GM19351 (cell line): ENCODE data around the gene RGS3.
"Not testable (repeated sequence)": the region's sequence is repeated elsewhere in the genome, so short reads cannot be mapped to it uniquely, and the experiment has no call there.

Experiments
- ATAC-seq: cut with Tn5 transposase; IDR thresholded peaks from one replicate; pipeline ENCODE4 v1.9.1; 2021; ENCODE audit warnings: mild to moderate bottlenecking, moderate library complexity; ENCODE audit not compliant: unreplicated experiment

RGS3 gene

DNA sequence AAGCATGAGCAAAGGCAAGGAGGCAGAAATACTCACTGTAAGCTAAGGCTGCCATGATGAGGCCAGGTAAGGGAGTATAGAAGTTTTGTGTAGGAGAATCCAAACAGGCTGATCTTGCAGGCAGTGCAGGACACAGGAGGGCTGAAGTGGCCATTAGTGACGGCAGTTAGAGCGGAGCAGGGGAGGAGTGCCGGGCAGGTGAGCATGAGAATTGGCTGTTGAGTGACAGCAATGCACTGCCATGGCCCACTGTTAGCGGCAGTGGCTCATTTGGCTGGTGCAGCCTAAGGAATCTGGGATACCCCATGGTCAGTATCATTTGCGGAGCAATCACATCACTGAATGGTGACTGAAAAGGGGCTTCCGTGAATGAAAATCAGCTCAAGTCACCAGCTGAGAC is 22.8 kb downstream of the RGS3 start:
- no peak for ATAC-seq

DNA sequence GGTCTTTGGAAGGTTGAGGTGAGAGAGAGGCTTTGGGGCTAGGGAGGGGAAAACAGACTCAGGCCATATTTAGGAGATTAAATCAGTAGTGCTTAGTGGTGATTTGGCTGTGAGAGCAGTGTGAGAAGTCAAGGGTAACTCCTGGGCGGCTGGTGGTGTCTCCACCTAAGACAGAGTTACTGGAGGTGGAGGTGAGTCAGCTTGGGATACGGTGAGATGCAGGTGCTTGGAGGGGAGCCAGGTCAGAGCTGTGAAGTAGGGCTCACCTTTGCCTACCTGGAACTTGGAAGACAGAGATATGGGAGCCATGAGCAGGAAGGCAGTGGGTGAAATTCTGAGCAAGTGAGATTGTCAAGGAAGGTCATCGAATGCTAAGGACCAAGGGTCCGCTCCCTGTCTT is 24.5 kb downstream of the RGS3 start:
- ATAC-seq, result no peak

DNA sequence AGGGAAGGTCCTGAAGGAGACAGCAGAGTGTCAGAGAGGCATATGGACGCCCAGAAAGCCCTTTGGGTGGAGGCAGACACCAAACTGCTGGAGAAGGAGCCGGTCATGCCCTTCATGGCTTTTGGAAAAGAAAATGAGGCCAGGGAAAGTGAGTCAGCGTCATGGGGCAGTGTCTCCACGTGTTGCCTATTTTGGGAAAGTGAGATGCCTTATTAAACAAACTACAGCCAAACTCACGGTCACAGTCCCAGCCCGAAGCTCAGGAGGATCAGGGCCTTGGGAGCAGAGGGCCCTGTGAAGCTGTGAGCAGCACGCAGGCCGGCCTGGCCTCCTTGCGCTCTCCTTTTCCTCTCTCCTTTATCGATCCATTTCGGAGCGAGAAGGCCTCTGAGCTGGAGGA is 25.0 kb downstream of the RGS3 start:
- ATAC-seq, result no peak

DNA sequence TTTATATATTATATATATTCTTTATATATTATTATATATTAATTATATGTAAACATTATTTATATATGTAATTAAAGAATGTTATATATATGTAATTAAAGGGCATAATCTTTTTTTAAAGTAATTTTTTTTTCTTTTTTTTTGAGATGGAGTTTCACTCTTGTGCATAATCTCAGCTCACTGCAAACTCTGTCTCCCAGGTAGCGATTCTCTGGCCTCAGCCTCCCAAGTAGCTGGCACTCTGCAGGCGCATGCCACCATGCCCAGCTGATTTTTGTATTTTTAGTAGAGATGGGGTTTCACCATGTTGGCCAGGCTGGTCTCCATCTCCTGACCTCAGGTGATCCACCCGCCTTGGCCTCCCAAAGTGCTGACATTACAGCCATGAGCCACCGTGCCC is 27.6 kb downstream of the RGS3 start:
- not testable (repeated sequence) for ATAC-seq

DNA sequence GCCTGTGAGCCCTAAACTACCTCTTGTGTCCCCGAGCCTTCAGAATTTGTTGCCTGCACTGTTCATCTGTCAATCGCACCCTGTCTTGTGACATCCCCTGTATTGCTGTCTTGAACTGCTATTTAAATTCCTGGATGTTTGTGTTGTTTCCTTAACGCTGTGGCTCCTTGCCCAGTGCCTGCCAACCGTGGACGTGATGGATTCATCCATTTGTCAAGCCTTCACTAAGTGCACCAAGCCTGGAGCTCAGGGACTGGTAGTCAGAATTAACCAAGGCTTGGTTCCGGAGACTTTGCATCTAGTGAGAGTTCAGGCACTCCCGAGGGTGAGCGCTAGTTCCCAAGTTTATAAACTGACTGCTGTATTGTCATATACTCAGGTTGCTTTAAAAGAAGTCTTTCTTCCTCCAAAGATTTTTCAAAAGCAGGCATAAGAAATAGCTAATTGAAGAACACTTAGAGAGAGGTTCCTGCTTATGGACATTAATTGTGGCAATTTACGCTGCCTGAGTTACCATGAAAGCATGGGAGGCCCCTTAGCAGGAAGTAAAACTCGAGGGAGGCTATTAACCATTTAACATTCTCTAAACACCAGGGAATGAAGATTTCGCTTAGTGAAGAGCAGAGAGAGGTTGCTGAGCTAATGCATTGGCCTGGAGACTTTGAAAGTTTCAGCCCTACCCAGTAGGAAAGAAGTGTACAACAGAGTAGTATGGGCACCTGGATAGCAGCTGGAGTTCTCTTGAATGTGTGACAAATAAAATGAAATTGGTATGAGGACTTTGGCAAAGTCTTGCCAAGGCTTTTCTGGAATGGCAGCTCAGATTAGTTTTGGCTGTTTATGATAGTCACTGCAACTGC is 29.0 kb downstream of the RGS3 start:
- no peak for ATAC-seq

DNA sequence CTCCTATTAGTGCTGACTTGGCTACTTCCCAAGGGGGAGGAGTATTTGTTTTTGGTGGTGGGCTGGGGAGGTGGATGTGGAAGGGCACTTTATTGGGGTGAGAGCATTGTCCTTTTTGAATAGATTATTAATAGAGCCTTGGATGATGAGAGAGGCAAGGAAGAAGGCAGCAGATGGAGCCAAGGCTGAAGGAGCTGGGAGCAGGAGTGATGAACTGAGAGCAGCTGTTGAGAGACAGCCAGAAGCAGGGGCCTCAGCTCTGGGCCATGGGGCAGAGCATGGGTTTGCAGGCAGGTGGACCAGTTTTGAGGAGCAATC is 29.6 kb downstream of the RGS3 start:
- no peak for ATAC-seq

DNA sequence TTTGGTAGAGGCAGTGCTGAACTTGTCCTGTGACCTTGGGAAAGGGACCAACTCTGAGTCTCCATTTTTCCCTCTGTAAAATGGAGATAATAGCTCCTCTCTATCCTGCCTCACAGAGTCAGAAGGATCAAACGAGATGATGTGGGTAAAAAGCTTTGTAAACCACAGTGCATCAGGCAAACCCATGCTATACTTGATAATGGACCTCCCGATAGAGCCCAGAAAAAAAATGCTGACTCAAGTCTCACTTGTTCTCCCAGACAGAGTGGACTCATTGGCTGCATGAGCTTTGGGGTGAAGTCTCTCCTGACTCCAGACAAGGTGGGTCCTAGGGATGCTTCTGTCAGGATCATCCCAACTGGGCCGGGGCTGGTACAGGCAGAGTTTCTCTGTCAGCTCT is 32.0 kb downstream of the RGS3 start:
- no peak for ATAC-seq

DNA sequence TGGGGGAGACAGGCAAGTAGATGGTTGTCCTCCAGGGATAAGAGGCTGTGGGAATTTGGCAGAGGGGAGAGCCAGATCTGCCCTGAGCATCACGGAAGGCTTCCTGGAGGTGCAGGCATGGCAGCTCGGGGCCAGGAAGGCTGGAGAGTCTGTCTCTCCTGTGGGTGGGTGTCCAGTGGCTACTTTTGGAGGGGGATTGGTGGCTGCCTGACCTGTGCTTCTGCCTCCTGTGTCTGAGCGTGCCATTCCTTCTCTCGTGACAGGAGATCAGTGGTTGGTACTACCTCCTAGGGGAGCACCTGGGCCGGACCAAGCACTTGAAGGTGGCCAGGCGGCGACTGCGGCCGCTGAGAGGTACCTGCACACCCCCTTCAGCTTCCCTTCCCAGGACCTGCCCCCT is 33.5 kb downstream of the RGS3 start:
- ATAC-seq, result no peak

DNA sequence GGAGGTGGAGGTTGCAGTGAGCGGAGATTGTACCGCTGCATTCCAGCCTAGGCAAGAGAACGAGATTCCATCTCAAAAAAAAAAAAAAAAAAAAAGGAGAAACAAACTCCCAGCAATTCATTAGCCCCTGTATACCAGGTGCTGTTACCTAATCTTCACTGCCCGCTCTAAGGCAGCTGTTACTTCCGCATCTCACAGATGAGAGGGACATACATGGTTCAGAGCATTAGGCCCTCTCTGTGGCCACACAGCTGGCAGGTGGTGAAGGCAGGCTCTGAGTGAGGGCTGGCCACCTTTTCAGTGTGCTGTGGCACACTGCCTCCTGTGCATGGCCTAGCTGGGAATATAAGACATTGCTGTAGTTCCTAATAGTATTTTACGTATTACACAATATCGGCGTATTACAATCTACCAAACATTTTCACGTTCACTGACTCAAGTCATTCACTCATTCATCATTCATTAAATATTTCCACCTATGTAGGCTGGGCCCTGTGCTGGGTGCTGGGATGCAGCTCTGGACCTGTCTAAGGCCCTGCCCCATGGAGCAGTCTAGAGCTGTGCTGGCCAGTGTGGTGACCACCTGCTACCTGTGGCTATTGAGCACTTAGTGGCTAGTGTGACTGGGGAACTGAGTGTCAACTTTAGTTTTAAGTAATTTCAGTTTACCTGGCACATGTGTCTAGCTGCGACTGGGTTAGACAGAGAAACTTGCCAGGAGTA is 35.8 kb downstream of the RGS3 start:
- no peak for ATAC-seq

DNA sequence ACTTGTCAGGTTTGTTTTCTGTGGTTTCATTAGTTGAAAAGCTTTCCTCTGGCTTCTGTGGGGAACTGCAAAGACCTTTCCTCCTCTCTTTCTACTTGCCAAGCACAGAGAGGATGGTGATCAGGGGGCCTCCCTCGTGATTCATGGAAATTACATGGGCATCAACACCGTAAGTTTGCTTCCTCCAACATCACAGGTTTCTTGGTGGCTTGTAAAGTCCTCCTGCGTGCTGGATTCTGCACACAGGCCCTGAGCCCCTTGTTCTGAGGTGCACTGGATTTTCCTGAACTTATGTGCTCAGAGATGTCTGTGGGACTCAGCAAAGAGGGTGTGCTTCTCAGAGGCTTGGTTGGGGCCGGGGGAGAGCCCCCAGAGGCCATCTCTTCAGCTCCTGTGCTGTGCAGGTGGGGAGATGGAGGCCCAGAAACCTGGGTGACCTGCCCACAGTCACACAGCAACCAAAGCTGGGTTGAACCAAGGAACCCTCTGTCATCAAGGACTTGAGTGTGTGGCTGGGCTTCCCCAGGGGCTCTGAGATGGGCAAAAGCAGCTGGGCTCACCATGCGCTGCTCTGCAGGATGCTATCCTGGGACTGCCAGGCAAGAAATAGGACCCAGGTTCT is 36.5 kb downstream of the RGS3 start:
- no peak for ATAC-seq

DNA sequence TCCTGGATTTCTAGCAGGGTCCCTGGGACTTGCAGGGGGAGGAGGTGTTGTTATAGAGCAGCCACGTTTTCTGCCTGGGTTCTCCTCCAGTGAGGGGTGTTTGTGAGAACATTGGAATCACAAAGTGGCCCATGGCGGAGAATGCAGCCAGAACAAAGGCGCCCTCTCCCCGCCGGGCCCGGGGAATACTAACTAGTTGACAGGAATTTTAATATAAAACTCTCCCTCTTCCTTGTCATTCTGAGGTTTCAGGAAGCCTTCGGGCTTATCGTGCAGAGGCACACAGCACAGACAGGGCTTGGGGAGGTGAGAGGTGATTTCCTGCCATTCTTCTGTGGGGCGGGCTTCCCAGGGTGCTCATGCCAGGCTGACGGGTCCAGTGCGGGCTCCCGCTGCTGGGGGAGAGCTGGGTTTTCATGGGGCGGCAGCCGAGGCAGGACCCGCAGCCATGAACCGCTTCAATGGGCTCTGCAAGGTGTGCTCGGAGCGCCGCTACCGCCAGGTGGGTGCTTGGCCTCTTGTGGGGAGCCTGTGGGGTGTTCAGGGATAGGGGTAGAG is 37.7 kb downstream of the RGS3 start:
- no peak for ATAC-seq

DNA sequence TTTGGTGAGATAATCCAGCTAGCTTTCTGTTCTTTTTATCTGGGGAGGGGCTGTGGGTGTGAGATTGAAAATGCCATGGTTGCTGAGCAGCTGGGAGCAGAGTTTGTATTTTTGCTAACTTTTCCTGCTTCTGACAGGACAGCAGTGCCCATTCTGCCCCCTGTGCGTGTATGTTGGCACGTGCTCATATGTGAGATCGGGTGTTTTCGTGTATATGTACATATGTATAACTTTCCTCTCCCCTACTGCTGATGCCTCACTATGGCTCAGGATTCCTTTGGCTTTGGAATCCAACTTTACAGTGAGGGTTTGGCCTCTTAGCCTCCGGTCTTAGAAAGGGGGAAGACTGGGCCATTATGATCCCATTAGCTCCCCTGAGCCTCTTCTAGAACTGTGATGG is 38.3 kb downstream of the RGS3 start:
- ATAC-seq, result no peak

DNA sequence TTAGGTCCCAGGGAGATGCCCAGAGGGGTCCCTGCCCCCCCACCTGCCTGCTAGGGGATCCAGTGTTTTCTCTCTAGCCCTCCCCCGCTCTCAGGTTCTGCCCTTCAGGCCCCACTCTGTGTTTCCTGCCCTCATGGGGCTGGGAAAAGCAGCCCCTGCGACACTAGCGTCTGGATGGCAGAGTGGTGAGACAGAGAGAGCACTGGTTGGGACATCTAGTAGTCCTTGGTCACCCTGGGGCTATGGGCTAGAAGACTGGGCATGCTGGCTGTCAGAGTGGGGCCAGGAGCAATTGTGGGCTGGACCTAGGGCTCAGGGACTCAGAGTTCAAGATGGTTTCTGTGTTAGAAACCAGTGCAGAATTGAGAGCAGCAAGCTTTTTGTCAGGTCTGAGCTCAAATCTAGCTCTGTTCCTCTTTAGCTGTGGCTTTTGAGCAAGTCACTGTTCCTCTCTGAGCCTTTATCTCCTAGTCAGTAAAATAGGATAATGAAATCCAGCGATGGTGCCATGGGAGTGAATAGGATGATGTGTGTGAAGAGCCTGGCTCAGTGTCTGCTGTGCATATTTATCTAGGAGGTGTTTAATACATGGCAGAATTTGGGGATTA is 39.0 kb downstream of the RGS3 start:
- ATAC-seq, result no peak

DNA sequence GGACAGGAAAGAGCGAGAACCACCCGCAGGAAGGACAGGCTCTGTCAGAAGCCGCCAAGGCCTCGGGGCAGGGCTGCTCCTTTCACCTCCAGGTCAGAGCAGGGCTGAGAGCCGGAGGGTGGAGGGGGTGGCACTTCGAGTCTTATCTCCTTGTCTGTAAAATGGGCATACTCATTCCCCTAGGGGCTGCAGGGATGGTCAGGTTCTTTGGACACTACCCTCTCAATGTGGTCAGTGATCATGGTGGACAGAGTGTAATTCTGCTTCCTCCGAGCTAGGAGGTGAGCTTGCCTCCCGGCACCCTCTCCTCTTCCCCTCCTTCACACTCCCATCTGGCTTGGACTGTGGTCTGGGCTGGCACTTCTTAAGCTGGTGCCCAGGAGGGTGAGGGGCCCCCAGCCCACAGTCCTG is 39.6 kb downstream of the RGS3 start:
- ATAC-seq, result no peak

DNA sequence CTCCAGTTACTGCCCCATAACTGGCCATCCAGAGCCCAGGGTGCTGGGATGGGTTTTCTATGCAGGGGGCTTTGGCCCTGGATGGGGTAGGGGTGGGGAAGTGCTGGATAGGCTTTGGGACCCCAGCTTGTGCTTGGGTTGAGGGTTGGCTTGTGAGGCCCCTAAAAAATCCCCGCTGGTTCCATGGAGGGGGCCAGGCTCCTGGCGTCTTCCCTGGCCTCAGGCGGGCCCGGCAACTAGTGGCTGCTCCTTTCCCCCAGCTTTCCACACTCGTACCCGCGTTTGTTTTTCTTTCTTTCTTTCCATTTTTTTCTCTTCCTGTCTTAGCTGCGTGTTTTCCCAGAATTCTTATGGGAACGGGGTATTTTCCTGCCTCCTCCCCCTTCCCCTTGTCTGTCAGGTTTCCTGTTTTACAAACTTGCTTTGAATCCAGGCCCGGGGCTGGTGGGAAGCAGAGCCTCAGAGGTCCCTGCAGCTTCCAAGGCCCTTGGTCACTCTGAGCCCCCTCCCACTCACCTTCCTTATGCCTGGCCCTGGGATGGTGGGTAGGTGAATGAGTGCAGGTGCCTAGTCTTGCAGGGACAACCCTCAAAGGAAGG is 40.2 kb downstream of the RGS3 start:
- no peak for ATAC-seq

DNA sequence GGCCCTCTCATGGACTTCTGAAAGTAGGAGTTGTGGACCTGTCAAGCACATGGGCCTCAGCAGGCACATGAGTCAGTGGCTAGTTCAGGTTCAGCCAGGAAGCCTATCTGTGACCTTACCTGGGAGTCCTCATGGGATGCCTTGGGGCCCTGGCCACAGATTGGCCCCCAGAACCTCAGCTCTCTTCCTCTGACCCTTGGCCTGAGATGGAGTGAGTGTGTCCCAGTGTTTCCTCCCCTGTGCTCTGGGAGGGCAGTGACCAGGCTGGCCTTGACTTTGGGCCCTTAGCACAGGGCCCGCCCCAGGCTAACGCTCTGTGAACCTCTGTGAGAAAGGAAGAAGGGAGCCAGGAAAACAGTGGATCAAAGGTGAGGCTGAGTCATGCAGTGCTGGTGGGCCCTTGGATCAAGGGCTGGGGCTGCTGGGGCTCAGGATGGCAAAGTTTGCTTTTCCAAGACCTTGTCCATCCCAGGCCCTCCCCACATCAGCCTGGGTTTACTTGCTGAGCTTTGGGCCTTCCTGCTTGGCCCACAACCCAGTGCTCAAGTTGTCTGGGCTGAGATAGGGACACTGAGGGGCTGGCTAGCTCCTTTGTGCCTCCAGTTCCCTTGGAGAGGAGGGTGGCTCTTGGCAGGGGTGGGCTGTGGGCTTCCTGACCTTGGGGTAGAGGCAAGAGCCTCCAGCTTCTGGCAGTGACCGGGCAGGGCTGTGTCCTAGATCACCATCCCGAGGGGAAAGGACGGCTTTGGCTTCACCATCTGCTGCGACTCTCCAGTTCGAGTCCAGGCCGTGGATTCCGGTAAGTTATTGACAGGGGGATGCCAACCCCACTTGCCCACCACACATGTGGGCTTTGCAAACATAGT is 41.4 kb downstream of the RGS3 start:
- ATAC-seq, result no peak

DNA sequence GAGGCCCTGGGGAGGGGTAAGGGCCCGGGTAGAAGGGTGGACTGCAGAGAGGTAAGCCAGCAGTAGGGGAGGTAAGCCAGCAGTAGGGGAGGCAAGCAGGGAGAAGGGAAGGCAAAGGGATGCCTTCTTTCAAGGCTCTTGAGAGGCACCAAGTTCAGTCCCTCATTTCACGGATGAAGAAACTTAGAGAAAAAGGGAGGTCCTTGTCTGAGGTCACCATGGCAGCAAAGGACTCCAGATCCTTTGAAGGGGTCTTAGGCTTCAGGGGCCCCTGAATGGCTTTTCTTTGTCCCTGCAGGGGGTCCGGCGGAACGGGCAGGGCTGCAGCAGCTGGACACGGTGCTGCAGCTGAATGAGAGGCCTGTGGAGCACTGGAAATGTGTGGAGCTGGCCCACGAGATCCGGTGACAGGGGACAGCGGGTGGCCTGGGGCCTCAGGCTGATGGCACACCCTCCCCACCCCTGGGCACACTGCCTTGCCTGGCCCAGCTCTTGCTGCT is 42.6 kb downstream of the RGS3 start:
- no peak for ATAC-seq

DNA sequence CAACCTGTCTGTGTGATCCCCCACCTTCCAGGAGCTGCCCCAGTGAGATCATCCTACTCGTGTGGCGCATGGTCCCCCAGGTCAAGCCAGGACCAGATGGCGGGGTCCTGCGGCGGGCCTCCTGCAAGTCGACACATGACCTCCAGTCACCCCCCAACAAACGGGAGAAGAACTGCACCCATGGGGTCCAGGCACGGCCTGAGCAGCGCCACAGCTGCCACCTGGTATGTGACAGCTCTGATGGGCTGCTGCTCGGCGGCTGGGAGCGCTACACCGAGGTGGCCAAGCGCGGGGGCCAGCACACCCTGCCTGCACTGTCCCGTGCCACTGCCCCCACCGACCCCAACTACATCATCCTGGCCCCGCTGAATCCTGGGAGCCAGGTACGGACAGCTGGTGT is 43.7 kb downstream of the RGS3 start:
- no peak for ATAC-seq

DNA sequence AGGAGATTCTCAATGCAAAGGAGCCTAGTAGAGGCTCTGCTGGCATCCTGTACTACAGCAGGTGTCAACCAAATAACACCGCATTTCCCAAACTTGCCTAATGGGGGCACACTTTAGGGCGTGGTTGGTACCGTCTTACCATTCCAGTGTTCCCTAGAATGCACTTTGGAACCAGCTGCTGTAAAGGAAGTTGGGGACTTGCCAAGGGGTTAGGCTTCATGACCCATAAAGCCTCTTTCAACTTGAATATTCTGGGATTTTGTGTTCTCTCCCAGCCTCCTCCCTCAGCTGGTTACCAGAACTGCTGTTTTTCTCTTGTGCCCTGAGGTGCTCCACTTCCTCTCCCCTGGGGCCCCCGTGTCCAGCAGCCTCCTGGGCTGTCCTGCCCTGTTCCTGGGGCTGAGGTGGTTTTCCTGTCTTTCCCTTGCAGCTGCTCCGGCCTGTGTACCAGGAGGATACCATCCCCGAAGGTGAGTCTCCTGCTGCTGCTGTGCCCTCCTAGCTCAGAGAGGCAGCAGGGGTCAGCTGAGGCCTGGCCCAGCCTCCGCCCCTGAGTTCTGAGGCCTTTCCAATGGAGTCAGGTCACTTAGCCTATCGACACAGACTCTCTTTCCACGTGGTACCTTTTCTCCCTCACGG is 44.7 kb downstream of the RGS3 start:
- no peak for ATAC-seq
